Measurements from ENCODE around the gene HPS1. TPM values are rescaled to one million over a fixed set of nuclear protein-coding genes. Genes with fewer than 3 reads are reported as not detected.

The HPS1 gene
- polyA plus RNA-seq (2012; ENCODE audit: low read depth, missing spikeins), result 44.0 TPM

DNA sequence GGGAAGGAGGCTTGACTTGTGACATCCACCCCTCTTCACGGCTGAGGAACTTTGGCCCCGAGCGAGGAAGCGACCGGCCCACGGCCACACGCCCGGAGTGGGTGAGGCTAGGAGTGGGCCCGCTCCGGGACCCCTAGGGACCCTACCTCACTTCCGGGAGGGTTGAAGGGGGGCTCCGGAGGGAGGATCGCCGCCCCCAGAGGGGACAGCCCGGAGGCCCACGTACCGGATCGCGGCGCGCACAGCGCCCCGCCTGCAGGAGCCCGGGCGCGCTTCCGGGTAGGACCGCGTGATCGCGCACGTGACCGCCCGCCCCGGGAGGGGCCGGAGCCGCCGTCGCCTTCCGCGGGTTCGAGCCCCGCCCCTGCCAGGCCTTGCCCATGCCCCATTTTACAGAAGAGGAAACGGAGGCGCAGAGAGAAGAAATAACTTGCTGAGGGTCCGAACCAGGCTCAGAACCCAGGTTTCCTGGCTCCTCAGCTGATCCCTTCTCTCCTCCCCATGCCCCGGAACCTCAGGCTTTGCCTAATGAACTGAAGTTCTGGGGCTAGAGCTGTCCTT is at the start of gene HPS1:
Gene HPS1, minus strand, starts transcription at position 275 of the 561 bp plus-strand sequence. CDS start 3,695 bp downstream, outside the sequence.
- TF ChIP-seq POLR2A (IDR thresholded peaks at IDR 0.05; ENCODE audit: low read depth, low read length) (peak; percentile 79), PAX5 (IDR thresholded peaks at IDR 0.05; ENCODE audit: insufficient read depth, low read length, severe bottlenecking) (peak; percentile 70), SPI1 (IDR thresholded peaks at IDR 0.05; ENCODE audit: low read depth, low read length) (peak; percentile 12; the same call in 1 of the 2 replicates), POU2F2 (IDR thresholded peaks at IDR 0.05; ENCODE audit: low read depth, low read length) (no peak; the same call in 1 of the 2 replicates), POLR2AphosphoS5 (IDR thresholded peaks at IDR 0.05; ENCODE audit: low read depth, low read length) (peak; percentile 83; the same call in 1 of the 2 replicates), TAF1 (IDR thresholded peaks at IDR 0.05; ENCODE audit: low read depth, low read length) (peak; percentile 60)
- FAIRE-seq, result peak; percentile 93
- peak; percentile 91 for DNase-seq (ENCODE audit: insufficient read length, low spot score)

DNA sequence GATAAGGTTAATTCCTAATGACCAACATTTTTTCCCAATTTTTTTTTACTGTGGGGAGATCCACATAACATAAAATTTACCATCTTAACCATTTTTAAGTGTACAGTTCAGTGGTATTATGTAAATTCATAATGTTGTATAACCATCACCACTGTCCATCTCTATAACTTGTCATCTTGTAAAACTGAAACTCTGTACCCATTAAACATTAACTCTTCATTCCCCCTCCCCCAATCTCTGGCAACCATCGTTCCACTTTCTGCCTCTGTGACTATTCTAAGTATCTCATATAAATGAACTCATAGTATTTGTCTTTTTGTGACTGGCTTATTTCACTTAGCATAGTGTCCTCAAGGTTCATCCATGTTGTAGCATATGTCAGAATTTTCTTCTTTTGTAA is 46.0 kb upstream of the HPS1 start:
- FAIRE-seq, result no peak
- TF ChIP-seq PAX5 (IDR thresholded peaks at IDR 0.05; ENCODE audit: insufficient read depth, low read length, severe bottlenecking) (no peak), POLR2A (IDR thresholded peaks at IDR 0.05; ENCODE audit: low read depth, low read length) (no peak), POLR2AphosphoS5 (IDR thresholded peaks at IDR 0.05; ENCODE audit: low read depth, low read length) (no peak), SPI1 (IDR thresholded peaks at IDR 0.05; ENCODE audit: low read depth, low read length) (no peak), TAF1 (IDR thresholded peaks at IDR 0.05; ENCODE audit: low read depth, low read length) (no peak), POU2F2 (IDR thresholded peaks at IDR 0.05; ENCODE audit: low read depth, low read length) (no peak)
- no peak for DNase-seq (ENCODE audit: insufficient read length, low spot score)

DNA sequence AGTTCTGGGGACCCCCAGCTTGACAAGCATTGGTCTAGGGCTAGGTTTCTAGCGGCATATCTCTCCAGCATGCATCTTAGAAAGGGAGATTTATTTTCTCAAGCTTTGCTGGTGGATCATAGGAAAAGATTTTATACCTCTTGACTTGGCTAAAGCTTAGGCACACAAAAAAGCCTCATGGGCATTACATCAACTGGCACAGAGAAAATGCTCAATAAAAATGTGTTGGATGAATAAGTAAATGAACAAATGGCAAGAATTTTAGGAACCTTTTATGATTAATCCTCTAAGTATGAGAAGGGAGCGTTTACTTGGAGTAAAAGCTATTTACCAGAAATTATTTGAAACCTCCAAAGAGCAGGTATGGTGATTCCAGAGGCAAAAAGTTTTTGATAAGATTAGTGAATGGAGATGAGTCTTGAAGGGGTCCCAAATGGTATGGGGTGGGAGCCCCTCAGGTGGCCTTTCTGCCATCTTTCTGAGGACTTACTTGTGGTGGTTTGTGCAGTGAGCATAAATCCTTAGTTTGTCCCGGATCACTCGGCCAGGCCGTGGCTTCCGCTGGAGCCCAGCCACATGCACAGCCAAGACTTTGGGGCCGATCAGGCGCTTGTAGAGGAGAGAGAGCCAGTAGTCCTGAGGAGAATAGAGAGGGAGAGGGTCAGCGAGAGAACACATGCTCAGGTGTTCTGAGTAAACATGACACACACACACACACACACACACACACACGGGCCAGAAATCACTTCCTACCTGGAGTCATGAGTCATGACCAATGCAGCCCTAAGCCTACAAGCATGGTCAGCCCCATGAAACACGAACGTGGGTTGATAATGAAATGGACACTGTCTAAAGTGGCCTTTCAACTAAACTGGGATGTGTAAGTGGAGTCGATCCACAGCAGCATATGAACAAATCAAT is 43.1 kb upstream of the HPS1 start:
- DNase-seq (ENCODE audit: insufficient read length, low spot score), result no peak

DNA sequence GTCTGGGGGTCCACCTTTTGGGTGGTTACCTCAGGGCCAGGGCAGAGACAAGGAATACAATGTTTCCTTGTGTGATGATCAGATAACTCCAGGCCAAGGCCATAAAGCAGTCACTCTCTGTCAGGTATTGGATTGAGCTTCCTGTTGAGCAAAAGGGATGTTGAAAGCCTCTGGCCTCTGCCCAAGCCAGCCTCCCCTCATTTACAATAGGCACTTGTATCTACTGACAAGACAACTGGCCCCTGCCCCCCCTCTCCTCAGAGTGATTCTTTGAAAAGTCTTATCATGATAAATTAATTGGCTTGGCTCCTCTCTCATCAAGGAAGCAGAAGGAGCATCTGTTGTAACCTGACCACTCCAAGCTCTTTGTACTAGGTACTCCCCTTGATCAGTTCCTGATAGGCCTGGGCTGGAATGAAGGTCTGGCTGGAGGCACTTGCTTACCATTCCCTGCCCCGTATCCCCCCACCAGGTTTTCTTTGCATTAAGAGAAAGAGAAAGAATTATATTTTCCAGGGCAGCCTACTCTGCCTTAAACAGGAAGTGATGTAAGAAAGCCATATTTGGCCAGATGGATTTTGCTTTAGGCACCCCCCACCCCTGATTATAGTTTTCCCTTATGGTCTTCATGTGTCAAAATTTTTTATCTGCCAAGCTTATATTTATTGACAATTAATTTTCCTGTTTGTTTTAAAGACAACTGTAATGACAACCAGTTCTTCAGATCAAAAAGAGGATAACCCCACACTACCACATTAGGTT is 42.1 kb upstream of the HPS1 start:
- FAIRE-seq, result no peak
- TF ChIP-seq POLR2A (IDR thresholded peaks at IDR 0.05; ENCODE audit: low read depth, low read length) (no peak), PAX5 (IDR thresholded peaks at IDR 0.05; ENCODE audit: insufficient read depth, low read length, severe bottlenecking) (no peak), POU2F2 (IDR thresholded peaks at IDR 0.05; ENCODE audit: low read depth, low read length) (no peak), SPI1 (IDR thresholded peaks at IDR 0.05; ENCODE audit: low read depth, low read length) (no peak), POLR2AphosphoS5 (IDR thresholded peaks at IDR 0.05; ENCODE audit: low read depth, low read length) (no peak), TAF1 (IDR thresholded peaks at IDR 0.05; ENCODE audit: low read depth, low read length) (no peak)
- DNase-seq (ENCODE audit: insufficient read length, low spot score), result no peak

More for the DNA sequence above, 43.1 kb upstream of the HPS1 start:
- no peak for FAIRE-seq
- TF ChIP-seq POU2F2 (IDR thresholded peaks at IDR 0.05; ENCODE audit: low read depth, low read length) (no peak), PAX5 (IDR thresholded peaks at IDR 0.05; ENCODE audit: insufficient read depth, low read length, severe bottlenecking) (no peak), TAF1 (IDR thresholded peaks at IDR 0.05; ENCODE audit: low read depth, low read length) (no peak), POLR2AphosphoS5 (IDR thresholded peaks at IDR 0.05; ENCODE audit: low read depth, low read length) (no peak), POLR2A (IDR thresholded peaks at IDR 0.05; ENCODE audit: low read depth, low read length) (no peak), SPI1 (IDR thresholded peaks at IDR 0.05; ENCODE audit: low read depth, low read length) (no peak)

DNA sequence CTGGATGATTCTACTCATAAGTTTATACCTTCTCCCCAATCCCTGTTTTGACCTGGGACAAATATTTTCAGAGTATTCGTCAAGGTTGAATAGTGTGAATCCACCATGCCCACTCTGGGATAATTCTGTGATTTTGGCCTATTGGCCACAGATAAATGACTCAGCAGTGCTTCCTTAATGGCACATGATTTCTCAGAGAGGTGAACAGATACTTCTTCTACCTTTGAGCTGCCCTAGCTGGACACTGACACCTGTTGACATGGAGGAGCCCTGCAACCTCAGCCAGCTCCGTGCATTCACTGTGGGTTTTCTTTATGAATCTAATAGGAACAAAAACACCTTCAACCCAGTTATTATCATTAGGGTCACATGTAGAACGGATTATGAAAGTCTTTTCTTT is 40.9 kb upstream of the HPS1 start:
- TF ChIP-seq TAF1 (IDR thresholded peaks at IDR 0.05; ENCODE audit: low read depth, low read length) (no peak), POU2F2 (IDR thresholded peaks at IDR 0.05; ENCODE audit: low read depth, low read length) (no peak), SPI1 (IDR thresholded peaks at IDR 0.05; ENCODE audit: low read depth, low read length) (no peak), PAX5 (IDR thresholded peaks at IDR 0.05; ENCODE audit: insufficient read depth, low read length, severe bottlenecking) (no peak)
- FAIRE-seq (no peak), DNase-seq (ENCODE audit: insufficient read length, low spot score) (no peak)

DNA sequence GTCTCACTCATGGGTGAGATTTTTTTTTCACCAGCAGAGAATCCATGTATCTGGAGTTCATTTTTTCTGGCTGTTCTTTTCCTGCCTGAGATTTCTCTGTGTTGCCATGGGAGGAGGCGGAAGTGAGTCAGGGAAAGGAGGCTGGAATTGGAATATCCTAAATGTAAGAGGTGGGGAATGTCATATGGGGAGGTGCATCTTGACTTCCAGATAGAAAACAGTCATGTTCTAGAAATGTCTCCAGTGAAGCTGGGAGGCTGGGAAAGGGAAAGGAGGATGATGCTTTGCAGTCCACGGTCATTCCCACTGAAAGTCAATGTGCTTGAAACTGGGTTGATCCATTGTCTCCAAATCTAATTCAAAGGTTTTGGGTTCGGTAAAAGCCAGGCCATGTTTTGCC is 39.7 kb upstream of the HPS1 start:
- FAIRE-seq, result no peak
- no peak for DNase-seq (ENCODE audit: insufficient read length, low spot score)
- TF ChIP-seq POLR2AphosphoS5 (IDR thresholded peaks at IDR 0.05; ENCODE audit: low read depth, low read length) (no peak), POU2F2 (IDR thresholded peaks at IDR 0.05; ENCODE audit: low read depth, low read length) (no peak), TAF1 (IDR thresholded peaks at IDR 0.05; ENCODE audit: low read depth, low read length) (no peak), POLR2A (IDR thresholded peaks at IDR 0.05; ENCODE audit: low read depth, low read length) (no peak), PAX5 (IDR thresholded peaks at IDR 0.05; ENCODE audit: insufficient read depth, low read length, severe bottlenecking) (no peak), SPI1 (IDR thresholded peaks at IDR 0.05; ENCODE audit: low read depth, low read length) (no peak)

DNA sequence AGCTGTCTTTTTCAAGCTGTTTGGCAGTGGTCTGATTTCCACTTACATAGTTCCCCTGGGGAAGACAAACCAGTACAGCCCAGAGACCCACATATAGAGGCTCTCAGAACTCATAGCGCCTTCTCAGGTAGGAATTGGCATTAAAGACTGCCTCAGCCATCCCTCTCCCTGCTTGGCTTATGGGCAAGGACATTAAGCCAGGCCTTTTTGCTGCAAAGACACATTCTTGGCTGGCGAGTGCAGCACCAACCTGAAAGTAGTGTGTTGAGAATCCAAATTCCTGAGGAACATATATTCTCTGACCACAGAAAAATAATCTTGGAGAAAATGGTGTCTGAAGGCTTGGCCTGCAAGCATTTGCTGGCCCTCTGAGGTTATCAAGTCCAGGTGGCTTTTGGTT is 39.2 kb upstream of the HPS1 start:
- TF ChIP-seq POLR2AphosphoS5 (IDR thresholded peaks at IDR 0.05; ENCODE audit: low read depth, low read length) (no peak), POU2F2 (IDR thresholded peaks at IDR 0.05; ENCODE audit: low read depth, low read length) (no peak), SPI1 (IDR thresholded peaks at IDR 0.05; ENCODE audit: low read depth, low read length) (no peak), POLR2A (IDR thresholded peaks at IDR 0.05; ENCODE audit: low read depth, low read length) (no peak), TAF1 (IDR thresholded peaks at IDR 0.05; ENCODE audit: low read depth, low read length) (no peak), PAX5 (IDR thresholded peaks at IDR 0.05; ENCODE audit: insufficient read depth, low read length, severe bottlenecking) (no peak)
- DNase-seq (ENCODE audit: insufficient read length, low spot score) (no peak), FAIRE-seq (no peak)

DNA sequence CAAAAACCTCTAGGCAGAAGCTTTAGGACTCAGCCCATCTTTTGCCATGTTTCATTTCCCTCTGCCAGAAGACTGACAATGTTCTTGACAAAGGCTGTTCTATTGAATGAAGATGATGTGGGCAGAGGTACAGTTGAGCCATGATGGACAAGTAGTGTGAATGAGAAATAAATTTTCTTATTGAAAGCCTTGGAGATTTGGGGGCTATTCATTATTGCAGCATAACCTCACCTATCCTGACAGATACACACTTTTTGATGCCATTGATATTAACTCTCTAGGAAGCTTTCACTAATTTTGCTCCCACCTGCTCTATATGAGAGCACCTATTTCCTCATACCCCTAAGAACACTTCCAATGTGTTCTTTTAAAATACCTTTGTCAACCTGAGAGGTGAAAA is 36.9 kb upstream of the HPS1 start:
- DNase-seq (ENCODE audit: insufficient read length, low spot score), result no peak
- no peak for TF ChIP-seq PAX5 (IDR thresholded peaks at IDR 0.05; ENCODE audit: insufficient read depth, low read length, severe bottlenecking)
- TF ChIP-seq POLR2AphosphoS5 (IDR thresholded peaks at IDR 0.05; ENCODE audit: low read depth, low read length), result no peak
- no peak for TF ChIP-seq POLR2A (IDR thresholded peaks at IDR 0.05; ENCODE audit: low read depth, low read length)
- no peak for TF ChIP-seq POU2F2 (IDR thresholded peaks at IDR 0.05; ENCODE audit: low read depth, low read length)
- no peak for TF ChIP-seq SPI1 (IDR thresholded peaks at IDR 0.05; ENCODE audit: low read depth, low read length)
- TF ChIP-seq TAF1 (IDR thresholded peaks at IDR 0.05; ENCODE audit: low read depth, low read length), result no peak
- FAIRE-seq, result no peak
